GM11168 (cell line): ENCODE data around the gene VAV3.
"Not testable (repeated sequence)": the region's sequence is repeated elsewhere in the genome, so short reads cannot be mapped to it uniquely, and the experiment has no call there.

Experiments used
- in situ Hi-C: fragments of 300-500 bp; cut with MboI; formaldehyde crosslinking; loops from one replicate; pipeline ENCODE4 v1.12.0; 2022; ENCODE audit warnings: low sequenced_read_pairs; ENCODE audit not compliant: unreplicated experiment

VAV3 gene

DNA sequence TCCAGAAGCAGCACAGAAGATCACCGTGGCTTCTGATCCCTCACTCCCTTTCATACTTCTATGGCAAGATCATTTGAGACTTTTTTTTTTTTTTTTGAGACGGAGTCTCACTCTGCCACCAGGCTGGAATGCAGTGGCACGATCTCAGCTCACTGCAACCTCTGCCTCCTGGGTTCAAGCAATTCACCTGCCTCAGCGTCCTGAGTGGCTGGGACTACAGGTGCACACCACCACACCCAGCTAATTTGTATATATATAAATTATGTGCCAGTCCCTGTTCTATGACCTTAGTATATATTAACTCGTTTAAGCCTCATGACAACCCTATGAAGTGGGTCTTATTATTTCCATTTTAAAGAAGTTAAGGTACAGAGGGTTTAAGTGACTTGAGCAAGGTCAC lies 298.5 kb downstream of the VAV3 start:
- in situ Hi-C loops, result no loop called here

- in situ Hi-C loops, result no loop called here
Measured at GRCh38 chr1:107664982-107665925, 299.7 kb downstream of the VAV3 start.

GRCh38 chr1:107662971-107663370 lies 302.0 kb downstream of the VAV3 start:
- in situ Hi-C loops, result no loop called here

GRCh38 chr1:107661158-107661557 lies 303.8 kb downstream of the VAV3 start:
- in situ Hi-C loops, result no loop called here

GRCh38 chr1:107659961-107660360 lies 305.0 kb downstream of the VAV3 start:
- in situ Hi-C loops, result no loop called here

GRCh38 chr1:107657356-107657755 lies 307.6 kb downstream of the VAV3 start:
- in situ Hi-C loops, result no loop called here

DNA sequence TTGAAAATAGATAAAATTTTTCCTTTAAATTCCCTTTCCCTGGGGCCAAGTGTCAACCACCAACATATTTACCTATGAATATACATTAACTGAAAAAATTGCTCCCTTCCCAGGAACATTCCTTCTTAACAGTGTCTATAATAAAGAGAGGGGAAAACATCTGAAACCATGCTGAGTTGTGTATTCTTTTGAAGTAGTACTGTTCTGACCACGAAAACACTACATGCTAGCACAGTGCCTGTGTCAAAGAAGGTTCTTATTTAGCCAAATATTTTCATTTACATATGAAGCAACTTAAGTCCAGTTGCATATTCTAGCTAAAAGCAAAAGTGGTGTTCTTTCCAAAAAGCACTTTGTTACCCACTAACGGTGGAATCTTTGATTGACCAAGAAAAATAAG lies 311.2 kb downstream of the VAV3 start:
- in situ Hi-C loops, result no loop called here

- in situ Hi-C loops, result no loop called here
Measured at GRCh38 chr1:107653005-107653404, 312.0 kb downstream of the VAV3 start.

- in situ Hi-C loops, result not testable (repeated sequence)
Measured at GRCh38 chr1:107650825-107651224, 314.2 kb downstream of the VAV3 start.

- in situ Hi-C loops, result no loop called here
Measured at GRCh38 chr1:107649023-107649422, 316.0 kb downstream of the VAV3 start.

GRCh38 chr1:107648071-107648470 lies 316.9 kb downstream of the VAV3 start:
- in situ Hi-C loops, result no loop called here

GRCh38 chr1:107647012-107647411 lies 318.0 kb downstream of the VAV3 start:
- in situ Hi-C loops, result no loop called here

GRCh38 chr1:107643766-107644165 lies 321.2 kb downstream of the VAV3 start:
- in situ Hi-C loops, result no loop called here

- in situ Hi-C loops, result no loop called here
Measured at GRCh38 chr1:107640207-107640606, 324.8 kb downstream of the VAV3 start.

DNA sequence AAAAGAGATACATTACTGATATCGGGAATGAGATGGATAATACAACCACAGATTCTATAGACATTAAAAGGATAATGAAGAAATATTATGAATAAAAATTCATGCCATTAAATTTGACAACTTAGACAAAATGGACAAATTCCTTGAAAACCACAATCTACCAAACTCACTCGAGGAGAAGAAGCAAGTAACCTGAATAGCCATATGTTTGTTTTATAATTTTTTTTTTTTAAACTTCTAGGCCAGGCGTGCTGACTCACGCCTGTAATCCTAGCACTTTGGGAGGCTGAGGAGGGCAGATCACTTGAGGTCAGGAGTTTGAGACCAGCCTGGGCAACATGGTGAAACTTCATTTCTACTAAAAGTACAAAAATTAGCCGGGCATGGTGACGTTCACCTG lies 327.9 kb downstream of the VAV3 start:
- in situ Hi-C loops, result no loop called here

- in situ Hi-C loops, result no loop called here
Measured at GRCh38 chr1:107633596-107633995, 331.4 kb downstream of the VAV3 start.

- in situ Hi-C loops, result no loop called here
Measured at GRCh38 chr1:107626073-107626796, 338.7 kb downstream of the VAV3 start.

- in situ Hi-C loops, result no loop called here
Measured at GRCh38 chr1:107625405-107626029, 339.5 kb downstream of the VAV3 start.

DNA sequence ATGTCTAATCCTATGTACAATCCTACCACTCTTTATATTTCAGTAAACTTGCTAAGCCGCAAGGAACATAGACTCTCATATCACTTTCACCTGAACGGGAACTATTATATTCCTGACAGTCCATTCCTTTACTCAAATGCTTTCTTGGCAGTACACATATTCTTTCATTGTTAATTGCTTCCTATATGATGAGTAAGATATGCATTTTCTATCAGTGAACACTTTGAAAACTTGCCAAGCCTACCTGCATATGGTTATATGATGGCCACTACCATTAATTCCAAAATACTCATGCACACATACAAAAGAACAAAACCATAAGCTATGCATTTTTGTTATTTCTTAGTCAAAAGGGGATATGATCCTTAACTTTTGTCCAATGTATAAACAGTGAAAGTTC lies 341.5 kb downstream of the VAV3 start:
- in situ Hi-C loops, result no loop called here

DNA sequence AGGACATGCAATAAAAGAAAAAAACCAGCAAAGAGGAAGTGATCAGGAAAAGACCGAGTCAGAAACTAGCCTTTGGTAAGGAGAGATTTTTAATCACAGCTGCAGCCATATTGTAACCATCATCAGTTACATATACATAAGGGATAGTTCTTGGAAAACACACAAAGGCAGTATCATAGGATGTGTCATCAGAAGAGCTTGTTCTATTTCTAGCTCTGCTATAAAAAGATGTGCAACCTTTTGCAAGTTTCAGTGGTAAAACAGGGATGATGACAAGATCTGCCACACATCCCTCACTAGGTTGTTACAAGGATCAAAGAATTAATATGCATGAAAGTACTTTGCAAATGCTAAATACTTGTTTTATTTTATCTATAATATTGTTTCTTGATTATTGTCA lies 342.0 kb downstream of the VAV3 start:
- in situ Hi-C loops, result no loop called here

- in situ Hi-C loops, result no loop called here
Measured at GRCh38 chr1:107622535-107622934, 342.4 kb downstream of the VAV3 start.
